Endodermal cell (in vitro differentiated cells): Measurements from ENCODE around the gene PDE4D. TPM values are rescaled to one million over a fixed set of nuclear protein-coding genes. Genes with fewer than 3 reads are reported as not detected.
A peak's percentile ranks its signal among the peaks of the same experiment; 100 is the strongest.
"Not testable (repeated sequence)": the region's sequence is repeated elsewhere in the genome, so short reads cannot be mapped to it uniquely, and the experiment has no call there.

Experiments
- DNase-seq: peaks from one replicate; pipeline ENCODE4 v3.0.0-alpha.2; 2017
- H3K27ac ChIP-seq: 2 replicates; pipeline ENCODE4 v1.5.1; 2013; ENCODE audit warnings: mild to moderate bottlenecking, low read depth, low read length, moderate library complexity
- H3K27me3 ChIP-seq: 2 replicates; pipeline ENCODE4 v1.6.1; 2013; ENCODE audit warnings: mild to moderate bottlenecking, low read length, moderate library complexity; ENCODE audit not compliant: insufficient read depth, control insufficient read depth, poor library complexity, severe bottlenecking
- H3K36me3 ChIP-seq: 2 replicates; pipeline ENCODE4 v1.7.0; 2013; ENCODE audit warnings: mild to moderate bottlenecking, low read length, moderate library complexity; ENCODE audit not compliant: control insufficient read depth, insufficient read depth
- H3K4me1 ChIP-seq: one replicate; pipeline ENCODE4 v1.7.0; 2013; ENCODE audit warnings: low read length; ENCODE audit not compliant: control insufficient read depth, insufficient read depth
- H3K4me3 ChIP-seq: 2 replicates; pipeline ENCODE4 v1.5.1; 2013; ENCODE audit warnings: mild to moderate bottlenecking, low read length, moderate library complexity
- H3K9ac ChIP-seq: 2 replicates; pipeline ENCODE4 v1.6.1; 2013; ENCODE audit warnings: mild to moderate bottlenecking, low read length, moderate library complexity; ENCODE audit not compliant: poor library complexity, severe bottlenecking; ENCODE audit errors: extremely low read depth
- H3K9me3 ChIP-seq: 2 replicates; pipeline ENCODE4 v1.6.1; 2013; ENCODE audit warnings: mild to moderate bottlenecking, low read length, moderate library complexity; ENCODE audit not compliant: control insufficient read depth
- H3K27ac Mint-ChIP-seq: 2 replicates; pipeline ENCODE4 v1.8.0; 2020; ENCODE audit warnings: mixed read lengths
- H3K27me3 Mint-ChIP-seq: 2 replicates; pipeline ENCODE4 v1.8.0; 2021; ENCODE audit warnings: mild to moderate bottlenecking, mixed read lengths; ENCODE audit not compliant: insufficient read depth
- H3K36me3 Mint-ChIP-seq: 2 replicates; pipeline ENCODE4 v1.8.0; 2020; ENCODE audit warnings: low read depth, mixed read lengths
- H3K4me1 Mint-ChIP-seq: 2 replicates; pipeline ENCODE4 v1.8.0; 2020; ENCODE audit warnings: mixed read lengths
- H3K4me3 Mint-ChIP-seq: 2 replicates; pipeline ENCODE4 v1.8.0; 2020; ENCODE audit warnings: mild to moderate bottlenecking, moderate library complexity, mixed read lengths
- H3K9me3 Mint-ChIP-seq: 2 replicates; pipeline ENCODE4 v1.8.0; 2020; ENCODE audit warnings: mild to moderate bottlenecking, mixed read lengths
- WGBS, 2 experiments: methylation state at CpG; one replicate each; pipeline versions ENCODE4 v1.1.5 to v1.1.7; 2013; ENCODE audit warnings: missing lambda C conversion rate in 2 of 2, mixed read lengths in 1 of 2; ENCODE audit not compliant: insufficient coverage in 1 of 2, insufficient read length in 1 of 2; 5-methylcytosine and 5-hydroxymethylcytosine counted together
- total RNA-seq, 2 donors: library from RNA; stranded (reverse); fragmentation: NEBNext Ultra II Directional in 1 of 2; extraction: Animal tissue kit (Norgen Biotek cat#: 25700) in 1 of 2; gene quantifications; 2 replicates in 1 of 2; 3 replicates in 1 of 2; pipeline ENCODE4 v1.2.1, GENCODE V29; 2021
- TF ChIP-seq, protein P1 (sequence below): fragments of 200-600 bp; sonication (generic); conservative IDR thresholded peaks from 2 replicates; pipeline ENCODE4 v1.5.0; 2021; ENCODE audit warnings: antibody characterized with exemption, mild to moderate bottlenecking

PDE4D gene
- total RNA-seq, 2 donors from 2014 or later: 9.2 to 11.4 TPM

DNA sequence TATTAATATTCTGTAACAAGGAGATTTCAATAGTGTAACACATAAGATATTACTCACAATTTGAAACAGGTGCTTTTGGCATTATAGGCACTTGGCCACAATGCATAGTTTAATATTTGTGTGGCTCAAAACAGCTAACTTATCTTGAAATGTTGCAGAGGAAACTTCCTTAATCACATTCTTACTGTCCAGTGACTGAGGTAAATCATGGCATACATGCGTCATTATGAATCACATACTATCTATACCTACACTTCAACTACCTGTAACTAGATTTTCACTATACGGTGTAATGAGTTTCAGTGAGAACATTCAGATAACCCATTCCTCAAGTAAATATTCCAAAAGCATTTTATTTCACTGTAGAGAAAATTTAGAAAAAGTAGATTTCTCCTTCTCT is 218.8 kb downstream of the PDE4D start:
- H3K4me1 ChIP-seq: no peaks in the 10 kb centered on the region
- Mint-ChIP-seq H3K27ac (no peak overlapping the region), H3K4me1 (peaks cover 2% of the 10 kb centered on the region), H3K4me3 (no peak overlapping the region), H3K36me3 (no peaks in the 10 kb centered on the region), H3K27me3 (no peaks in the 10 kb centered on the region), H3K9me3 (no peaks in the 10 kb centered on the region)
- H3K27ac ChIP-seq: no peak overlapping the region
- no peak for DNase-seq
- H3K27me3 ChIP-seq: no peaks in the 10 kb centered on the region
- WGBS, 2 experiments: 86 to 91% methylated on average over 1 to 2 of the region's 2 CpGs
- no peak overlapping the region for H3K9ac ChIP-seq
- H3K9me3 ChIP-seq: no peaks in the 10 kb centered on the region
- TF ChIP-seq, protein P1, sequence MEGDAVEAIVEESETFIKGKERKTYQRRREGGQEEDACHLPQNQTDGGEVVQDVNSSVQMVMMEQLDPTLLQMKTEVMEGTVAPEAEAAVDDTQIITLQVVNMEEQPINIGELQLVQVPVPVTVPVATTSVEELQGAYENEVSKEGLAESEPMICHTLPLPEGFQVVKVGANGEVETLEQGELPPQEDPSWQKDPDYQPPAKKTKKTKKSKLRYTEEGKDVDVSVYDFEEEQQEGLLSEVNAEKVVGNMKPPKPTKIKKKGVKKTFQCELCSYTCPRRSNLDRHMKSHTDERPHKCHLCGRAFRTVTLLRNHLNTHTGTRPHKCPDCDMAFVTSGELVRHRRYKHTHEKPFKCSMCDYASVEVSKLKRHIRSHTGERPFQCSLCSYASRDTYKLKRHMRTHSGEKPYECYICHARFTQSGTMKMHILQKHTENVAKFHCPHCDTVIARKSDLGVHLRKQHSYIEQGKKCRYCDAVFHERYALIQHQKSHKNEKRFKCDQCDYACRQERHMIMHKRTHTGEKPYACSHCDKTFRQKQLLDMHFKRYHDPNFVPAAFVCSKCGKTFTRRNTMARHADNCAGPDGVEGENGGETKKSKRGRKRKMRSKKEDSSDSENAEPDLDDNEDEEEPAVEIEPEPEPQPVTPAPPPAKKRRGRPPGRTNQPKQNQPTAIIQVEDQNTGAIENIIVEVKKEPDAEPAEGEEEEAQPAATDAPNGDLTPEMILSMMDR: no peak
- no peaks in the 10 kb centered on the region for H3K36me3 ChIP-seq
- no peak overlapping the region for H3K4me3 ChIP-seq

DNA sequence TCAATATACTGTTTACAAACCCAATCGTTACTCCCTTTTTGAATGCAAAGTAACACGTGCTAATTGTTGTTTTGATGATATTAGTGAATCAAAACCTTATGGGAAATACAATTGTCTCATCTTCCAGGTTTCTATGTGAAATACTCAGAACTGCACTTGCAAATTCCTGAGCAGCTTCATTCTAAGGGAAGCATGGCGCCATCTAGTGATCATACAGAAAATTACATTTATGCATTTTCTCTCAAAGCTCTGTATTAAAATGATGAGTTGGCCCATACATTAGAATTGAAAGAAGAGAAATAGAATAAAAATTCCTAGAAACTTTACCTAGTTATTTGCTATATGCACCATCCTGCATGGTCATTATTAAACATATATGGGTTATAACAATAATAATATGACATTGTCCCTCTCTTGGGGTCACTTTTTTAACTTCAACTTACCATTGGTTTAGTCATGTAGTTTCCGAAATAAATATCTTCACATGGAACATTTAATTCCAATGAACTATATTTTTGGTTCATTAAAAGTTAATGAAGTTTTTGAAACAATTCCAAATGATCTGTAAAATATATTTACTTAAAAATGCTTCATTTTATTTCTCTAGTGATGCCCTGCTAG is 220.0 kb downstream of the PDE4D start:
- no peak overlapping the region for H3K9ac ChIP-seq
- H3K27ac ChIP-seq: no peak overlapping the region
- Mint-ChIP-seq H3K4me3 (no peak overlapping the region), H3K36me3 (no peaks in the 10 kb centered on the region), H3K27ac (no peak overlapping the region), H3K4me1 (no peaks in the 10 kb centered on the region), H3K9me3 (no peaks in the 10 kb centered on the region), H3K27me3 (no peaks in the 10 kb centered on the region)
- 0 to 10% methylated on average over 1 to 4 of the region's 4 CpGs for WGBS, 2 experiments
- H3K4me3 ChIP-seq: no peak overlapping the region
- no peak for DNase-seq
- TF ChIP-seq, protein P1: peak; percentile 93
- H3K27me3 ChIP-seq: no peaks in the 10 kb centered on the region
- H3K4me1 ChIP-seq: no peaks in the 10 kb centered on the region
- no peaks in the 10 kb centered on the region for H3K9me3 ChIP-seq
- H3K36me3 ChIP-seq: no peaks in the 10 kb centered on the region

DNA sequence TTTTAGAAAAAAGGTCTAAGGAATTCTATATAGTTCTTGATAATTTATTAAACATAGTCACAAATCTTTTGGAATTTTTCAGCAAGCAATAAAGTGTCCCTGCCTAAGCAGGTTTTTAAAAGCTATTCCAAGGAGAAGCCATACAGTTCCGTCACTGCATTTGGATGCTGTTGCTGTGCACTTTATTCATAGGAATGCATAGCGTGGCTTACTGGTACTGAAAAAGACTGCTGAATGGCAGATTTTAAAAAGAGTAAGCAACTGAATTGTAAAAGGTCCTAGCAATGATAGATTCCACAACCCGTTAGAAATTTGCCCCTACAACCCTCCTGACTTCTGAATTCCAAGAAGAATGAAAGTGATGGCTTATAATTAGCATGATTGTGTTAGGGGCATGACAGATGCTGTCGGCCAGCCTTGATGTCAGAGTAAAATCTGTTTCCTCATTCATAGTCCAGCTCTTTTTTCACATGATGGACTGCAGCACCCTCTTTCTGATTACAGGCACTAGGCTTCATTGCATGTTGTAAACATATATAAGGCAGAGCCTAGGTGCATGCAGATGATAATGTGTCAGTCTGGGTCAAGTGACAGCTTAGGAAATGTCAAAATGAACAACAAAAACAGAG is 227.0 kb downstream of the PDE4D start:
- no peaks in the 10 kb centered on the region for H3K9me3 Mint-ChIP-seq
- no peak for DNase-seq
- no peak overlapping the region for H3K27ac ChIP-seq
- H3K27me3 Mint-ChIP-seq: no peaks in the 10 kb centered on the region
- H3K4me3 Mint-ChIP-seq: no peak overlapping the region
- 81 to 87% methylated on average over 2 to 4 of the region's 4 CpGs for WGBS, 2 experiments
- H3K4me1 ChIP-seq: peaks cover 5% of the 10 kb centered on the region
- H3K27ac Mint-ChIP-seq: no peak overlapping the region
- H3K4me1 Mint-ChIP-seq: peaks cover 9% of the 10 kb centered on the region
- no peaks in the 10 kb centered on the region for H3K9me3 ChIP-seq
- no peak overlapping the region for H3K9ac ChIP-seq
- no peaks in the 10 kb centered on the region for H3K36me3 ChIP-seq
- H3K4me3 ChIP-seq: no peak overlapping the region
- no peaks in the 10 kb centered on the region for H3K27me3 ChIP-seq
- TF ChIP-seq, protein P1: peak; percentile 15
- no peaks in the 10 kb centered on the region for H3K36me3 Mint-ChIP-seq

DNA sequence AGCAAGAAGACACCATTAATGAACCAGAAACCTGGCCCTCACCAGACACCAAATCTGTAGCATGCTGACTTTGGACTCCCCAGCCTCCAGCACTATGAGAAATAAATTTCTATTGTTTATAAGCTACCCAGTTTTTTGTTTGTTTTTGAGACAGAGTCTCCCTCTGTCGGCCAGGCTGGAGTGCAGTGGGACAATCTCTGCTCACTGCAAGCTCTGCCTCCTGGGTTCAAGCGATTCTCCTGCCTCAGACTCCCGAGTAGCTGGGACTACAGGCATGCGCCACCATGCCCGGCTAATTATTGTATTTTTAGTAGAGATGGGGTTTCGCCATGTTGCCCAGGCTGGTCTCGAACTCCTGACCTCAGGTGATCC is 227.7 kb downstream of the PDE4D start:
- H3K36me3 Mint-ChIP-seq, H3K27me3 Mint-ChIP-seq, H3K27ac Mint-ChIP-seq, H3K9me3 Mint-ChIP-seq, H3K36me3 ChIP-seq, H3K9me3 ChIP-seq, H3K9ac ChIP-seq, H3K4me3 ChIP-seq, H3K27ac ChIP-seq, DNase-seq, H3K4me3 Mint-ChIP-seq, H3K27me3 ChIP-seq: not testable (repeated sequence)
- H3K4me1 ChIP-seq: peaks cover 10% of the 10 kb centered on the region
- WGBS, 2 experiments: 94 to 96% methylated on average over 2 to 7 of the region's 7 CpGs
- peaks cover 14% of the 10 kb centered on the region for H3K4me1 Mint-ChIP-seq
